Activated T-cell treated with anti-CD3 and anti-CD28 coated beads for 24 hours (primary cell): ENCODE data around the gene VPS13D.
A peak's percentile ranks its signal among the peaks of the same experiment; 100 is the strongest.

Experiments used
- DNase-seq: peaks from one replicate; pipeline ENCODE4 v3.0.0-alpha.2; 2020; ENCODE audit warnings: low read depth

The VPS13D gene

GRCh38 chr1:12472798-12473551 lies 243.1 kb downstream of the VPS13D start:
- DNase-seq: peak; percentile 75

GRCh38 chr1:12473596-12474362 lies 243.9 kb downstream of the VPS13D start:
- no peak for DNase-seq

- DNase-seq: no peak
Observed at GRCh38 chr1:12475101-12475500, 245.3 kb downstream of the VPS13D start.

- no peak for DNase-seq
Observed at GRCh38 chr1:12475530-12475934, 245.7 kb downstream of the VPS13D start.

- DNase-seq: no peak
Observed at GRCh38 chr1:12475947-12476346, 246.1 kb downstream of the VPS13D start.

- DNase-seq: no peak
Observed at GRCh38 chr1:12477314-12477713, 247.5 kb downstream of the VPS13D start.

- no peak for DNase-seq
Observed at GRCh38 chr1:12477936-12478611, 248.2 kb downstream of the VPS13D start.

GRCh38 chr1:12478612-12478985 lies 248.8 kb downstream of the VPS13D start:
- DNase-seq: no peak

- no peak for DNase-seq
Observed at GRCh38 chr1:12479311-12479710, 249.5 kb downstream of the VPS13D start.

GRCh38 chr1:12480041-12480440 lies 250.2 kb downstream of the VPS13D start:
- no peak for DNase-seq

- DNase-seq: no peak
Observed at GRCh38 chr1:12480748-12481362, 251.0 kb downstream of the VPS13D start.

GRCh38 chr1:12481928-12482327 lies 252.1 kb downstream of the VPS13D start:
- no peak for DNase-seq

- no peak for DNase-seq
Observed at GRCh38 chr1:12482988-12483387, 253.2 kb downstream of the VPS13D start.

- no peak for DNase-seq
Observed at GRCh38 chr1:12485231-12486058, 255.6 kb downstream of the VPS13D start.

- no peak for DNase-seq
Observed at GRCh38 chr1:12486059-12486341, 256.2 kb downstream of the VPS13D start.

GRCh38 chr1:12486401-12487005 lies 256.7 kb downstream of the VPS13D start:
- no peak for DNase-seq

GRCh38 chr1:12487520-12487919 lies 257.7 kb downstream of the VPS13D start:
- DNase-seq: no peak

- DNase-seq: no peak
Observed at GRCh38 chr1:12488666-12489354, 259.0 kb downstream of the VPS13D start.

GRCh38 chr1:12490532-12491142 lies 260.8 kb downstream of the VPS13D start:
- no peak for DNase-seq

- no peak for DNase-seq
Observed at GRCh38 chr1:12491656-12492055, 261.8 kb downstream of the VPS13D start.
